Activated gamma-delta T cell (primary cell): ENCODE measurements around the gene GPR17.

Source experiments
- DNase-seq: peaks from one replicate; lab custom pipeline; 2025; lab: John Stamatoyannopoulos, UW

GPR17 gene

GRCh38 chr2:127641846-127642507, 4.0 kb upstream of the GPR17 start:
- no peak for DNase-seq

- DNase-seq: no peak
Observed at GRCh38 chr2:127642706-127643438, 3.1 kb upstream of the GPR17 start.

GRCh38 chr2:127643439-127644065, 2.4 kb upstream of the GPR17 start:
- DNase-seq: no peak

GRCh38 chr2:127644066-127645025, 1.6 kb upstream of the GPR17 start:
- no peak for DNase-seq

GRCh38 chr2:127645026-127645394, 943 bp upstream of the GPR17 start:
- DNase-seq: no peak

- DNase-seq: no peak
Observed at GRCh38 chr2:127646487-127647241, 711 bp downstream of the GPR17 start.

GRCh38 chr2:127647242-127648190, 1.6 kb downstream of the GPR17 start:
- DNase-seq: no peak

GRCh38 chr2:127648321-127648720, 2.4 kb downstream of the GPR17 start:
- no peak for DNase-seq

GRCh38 chr2:127649100-127649611, 3.2 kb downstream of the GPR17 start:
- DNase-seq: no peak

- no peak for DNase-seq
Observed at GRCh38 chr2:127649684-127650040, 3.7 kb downstream of the GPR17 start.

GRCh38 chr2:127650041-127650784, 4.3 kb downstream of the GPR17 start:
- DNase-seq: no peak

GRCh38 chr2:127650785-127651380, 4.9 kb downstream of the GPR17 start:
- no peak for DNase-seq

- DNase-seq: no peak
Observed at GRCh38 chr2:127651381-127651809, 5.4 kb downstream of the GPR17 start.

- DNase-seq: no peak
Observed at GRCh38 chr2:127651971-127652550, 6.1 kb downstream of the GPR17 start.

- DNase-seq: no peak
Observed at GRCh38 chr2:127652786-127653357, 6.9 kb downstream of the GPR17 start.

- DNase-seq: no peak
Observed at GRCh38 chr2:127653421-127654083, 7.6 kb downstream of the GPR17 start.

- no peak for DNase-seq
Observed at GRCh38 chr2:127654084-127654837, 8.3 kb downstream of the GPR17 start.
